Right kidney (tissue), 1 donor: ENCODE measurements around the gene HEATR3.
"Not testable (repeated sequence)": the region's sequence is repeated elsewhere in the genome, so short reads cannot be mapped to it uniquely, and the experiment has no call there.

Source experiments
- DNase-seq: peaks from one replicate; pipeline ENCODE4 v3.0.0-alpha.2; 2016

Gene HEATR3

GRCh38 chr16:50102051-50102746, 36.4 kb downstream of the HEATR3 start:
- no peak for DNase-seq

- no peak for DNase-seq
Measured at GRCh38 chr16:50103764-50104163, 38.0 kb downstream of the HEATR3 start.

GRCh38 chr16:50114357-50115129, 48.8 kb downstream of the HEATR3 start:
- no peak for DNase-seq

GRCh38 chr16:50120711-50121110, 54.9 kb downstream of the HEATR3 start:
- no peak for DNase-seq

- no peak for DNase-seq
Measured at GRCh38 chr16:50121278-50121677, 55.5 kb downstream of the HEATR3 start.

- DNase-seq = no peak
Measured at GRCh38 chr16:50121721-50122445, 56.1 kb downstream of the HEATR3 start.

- DNase-seq = no peak
Measured at GRCh38 chr16:50123417-50123816, 57.6 kb downstream of the HEATR3 start.

- no peak for DNase-seq
Measured at GRCh38 chr16:50124769-50125168, 59.0 kb downstream of the HEATR3 start.

- DNase-seq = no peak
Measured at GRCh38 chr16:50126183-50126582, 60.4 kb downstream of the HEATR3 start.

- DNase-seq = not testable (repeated sequence)
Measured at GRCh38 chr16:50132571-50132970, 66.8 kb downstream of the HEATR3 start.

- DNase-seq = no peak
Measured at GRCh38 chr16:50133214-50133613, 67.4 kb downstream of the HEATR3 start.

- DNase-seq = no peak
Measured at GRCh38 chr16:50136399-50136798, 70.6 kb downstream of the HEATR3 start.

GRCh38 chr16:50137268-50137667, 71.5 kb downstream of the HEATR3 start:
- DNase-seq = no peak

- no peak for DNase-seq
Measured at GRCh38 chr16:50139580-50139979, 73.8 kb downstream of the HEATR3 start.

- DNase-seq = no peak
Measured at GRCh38 chr16:50144211-50144610, 78.4 kb downstream of the HEATR3 start.

- DNase-seq = peak; percentile 22
Measured at GRCh38 chr16:50146479-50147435, 81.0 kb downstream of the HEATR3 start.

- no peak for DNase-seq
Measured at GRCh38 chr16:50151322-50151721, 85.6 kb downstream of the HEATR3 start.

GRCh38 chr16:50151756-50152155, 86.0 kb downstream of the HEATR3 start:
- no peak for DNase-seq

- DNase-seq = no peak
Measured at GRCh38 chr16:50152351-50152806, 86.6 kb downstream of the HEATR3 start.

- peak; percentile 100 for DNase-seq
Measured at GRCh38 chr16:50152807-50153595, 87.2 kb downstream of the HEATR3 start, which contains the start of gene TENT4B. TSS of gene TENT4B (plus strand) at chr16:50153306. CDS start at chr16:50153622, 316 bp downstream.
